ENCODE data around the gene GALNT9.
"Not testable (repeated sequence)": the region's sequence is repeated elsewhere in the genome, so short reads cannot be mapped to it uniquely, and the experiment has no call there.

The GALNT9 gene

DNA sequence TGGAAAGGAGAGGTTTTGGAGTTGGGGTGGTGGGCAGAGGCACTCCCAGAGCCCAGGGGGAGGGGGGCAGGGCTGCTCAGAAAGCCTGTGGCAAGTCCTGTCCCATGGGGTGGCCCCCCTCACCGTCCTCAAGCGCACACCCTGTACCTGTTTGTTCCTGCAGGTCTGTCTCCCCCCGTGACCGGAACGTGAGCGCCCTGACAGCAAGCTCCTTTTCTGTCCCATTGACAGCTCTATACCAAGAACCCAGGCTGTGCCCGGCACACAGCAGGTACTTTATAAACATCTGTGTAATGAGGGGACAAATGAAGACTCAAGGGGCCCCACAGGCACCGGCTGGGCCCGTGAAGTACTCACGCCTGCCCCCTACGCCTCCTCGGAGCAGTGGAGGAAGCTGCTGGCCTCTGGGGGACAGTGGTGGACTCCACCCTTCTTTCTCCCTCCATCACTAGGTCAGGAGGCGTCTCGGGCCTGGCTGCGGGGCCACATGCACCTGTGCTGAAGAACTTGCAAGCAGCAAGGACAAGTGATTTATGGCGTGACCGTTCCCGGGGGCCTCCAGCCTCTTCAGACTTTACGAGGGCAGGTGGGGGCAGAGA, 65.8 kb downstream of the GALNT9 start:
- no peak for DNase-seq

DNA sequence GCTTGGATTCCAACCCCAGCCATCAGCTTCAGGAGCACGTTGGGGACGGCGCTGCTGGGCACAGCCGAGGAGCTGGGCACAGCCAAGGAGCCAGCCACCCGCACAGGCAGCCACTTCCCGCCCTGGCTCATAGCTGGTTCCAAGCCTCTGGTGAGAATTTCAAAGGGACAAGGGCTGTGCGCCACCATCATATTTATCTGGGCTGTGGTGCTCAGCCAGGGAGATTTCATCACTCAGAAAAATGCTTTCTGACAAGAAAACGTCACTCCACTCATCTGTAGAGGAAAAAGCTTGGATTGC, 66.4 kb downstream of the GALNT9 start:
- no peak for DNase-seq

GRCh38 chr12:132262256-132263060, 66.9 kb downstream of the GALNT9 start:
- DNase-seq, result no peak

DNA sequence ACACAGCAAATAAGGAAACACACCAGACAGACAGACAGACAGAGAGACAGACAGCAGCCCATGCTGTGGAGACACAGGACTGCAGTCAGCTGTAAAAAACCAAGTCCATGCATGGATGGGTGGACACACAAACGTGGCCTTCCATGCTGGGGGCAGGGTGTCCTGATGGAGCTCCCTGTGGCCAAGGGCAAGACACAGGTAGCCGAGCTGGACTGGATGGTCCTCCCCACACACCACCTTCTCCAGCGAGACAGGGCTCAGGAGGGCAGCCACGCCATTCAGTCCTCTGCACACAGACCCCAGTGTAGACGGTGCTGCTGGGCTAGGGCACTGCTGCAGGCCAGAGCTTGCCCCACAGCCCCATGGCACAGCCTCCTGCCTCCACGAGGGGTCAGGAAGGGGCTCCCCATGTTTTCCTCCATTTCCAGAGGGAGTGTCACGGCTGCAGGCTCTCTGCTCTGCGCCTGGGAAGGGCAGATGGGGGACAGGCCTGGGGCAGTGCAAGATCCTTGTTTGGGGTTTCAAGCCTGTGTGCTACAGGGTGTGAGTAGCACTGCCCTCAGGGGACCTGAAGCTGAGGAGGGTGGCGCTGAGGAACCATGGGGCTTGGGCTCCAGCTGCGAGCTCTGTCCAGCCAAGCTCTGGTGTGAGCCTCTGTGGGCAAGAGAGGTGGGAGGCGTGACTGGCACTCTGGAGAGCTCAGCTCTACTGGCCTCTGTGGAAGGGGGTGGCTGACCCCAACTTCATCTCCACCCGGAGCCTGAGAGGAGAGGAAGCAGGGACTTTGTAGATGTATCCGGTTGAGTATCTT, 67.9 kb downstream of the GALNT9 start:
- no peak for DNase-seq

DNA sequence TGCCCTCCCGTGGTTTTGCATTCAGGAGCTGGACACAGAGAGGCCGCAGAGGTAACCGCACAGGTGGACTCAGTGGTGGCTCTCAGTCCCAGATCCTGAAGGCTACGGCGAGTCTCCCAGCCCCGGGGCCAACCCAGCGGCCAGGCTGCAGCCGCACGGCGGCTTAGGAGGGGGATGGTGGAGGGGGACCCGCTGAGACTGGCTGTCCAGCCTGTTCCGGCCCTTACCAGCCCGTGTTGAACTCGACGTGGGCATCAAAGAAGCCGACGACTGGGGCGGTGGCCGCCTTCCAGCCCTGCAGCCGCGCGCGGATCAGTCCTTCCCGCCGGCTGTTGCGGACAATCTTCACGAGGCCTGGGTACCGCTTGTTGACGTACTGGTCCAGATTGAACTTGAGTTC, 68.7 kb downstream of the GALNT9 start:
- DNase-seq, result no peak

GRCh38 chr12:132259872-132260695, 69.3 kb downstream of the GALNT9 start:
- no peak for DNase-seq

DNA sequence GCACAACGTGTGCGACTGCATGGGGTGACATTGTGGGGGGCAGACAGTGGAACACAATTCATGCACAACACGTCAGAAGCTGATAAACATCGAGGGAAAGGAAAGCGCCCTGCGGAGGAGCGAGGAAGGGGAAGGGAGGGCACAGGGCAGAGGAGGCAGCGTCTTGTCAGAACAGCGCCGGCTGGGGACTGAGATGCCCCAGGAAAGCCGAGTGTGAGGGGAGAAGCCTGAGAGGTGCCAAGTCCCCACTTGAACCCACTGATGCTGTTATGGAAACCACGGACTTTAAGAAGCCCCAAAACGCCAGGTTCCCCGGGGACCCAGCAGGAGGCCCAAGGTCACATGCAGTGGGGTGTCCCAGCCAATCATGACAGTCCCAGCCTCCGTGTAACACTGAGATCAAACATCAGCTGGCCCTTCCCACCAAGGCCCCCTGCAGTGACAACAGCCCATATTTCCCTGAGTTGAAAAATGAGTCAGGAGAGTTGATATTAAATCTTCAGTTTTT, 70.0 kb downstream of the GALNT9 start:
- DNase-seq, result no peak

GRCh38 chr12:132258543-132258942, 70.8 kb downstream of the GALNT9 start:
- DNase-seq, result no peak

- no peak for DNase-seq
Measured at GRCh38 chr12:132257955-132258490, 71.4 kb downstream of the GALNT9 start.

GRCh38 chr12:132257206-132257954, 72.0 kb downstream of the GALNT9 start:
- no peak for DNase-seq

DNA sequence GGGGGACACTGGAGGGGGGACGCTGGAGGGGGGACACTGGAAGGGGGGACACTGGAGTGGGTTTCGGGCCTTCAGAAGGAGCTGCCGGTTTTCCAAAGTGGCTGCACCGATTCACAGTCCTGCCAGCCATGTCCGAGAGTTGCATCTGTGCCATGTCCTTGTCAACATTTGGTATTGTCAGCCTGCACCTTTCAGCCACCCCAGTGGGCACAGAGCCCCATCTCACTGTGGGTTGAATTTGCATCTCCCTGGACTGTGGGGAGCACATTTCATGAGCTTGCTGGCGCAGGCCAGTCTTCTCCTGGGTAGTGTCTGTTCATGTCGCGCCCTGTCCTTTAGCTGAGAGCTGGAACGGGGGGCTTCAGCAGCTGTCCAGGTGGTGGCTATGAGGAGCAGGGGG, 72.7 kb downstream of the GALNT9 start:
- no peak for DNase-seq

GRCh38 chr12:132255642-132256041, 73.7 kb downstream of the GALNT9 start:
- DNase-seq, result no peak

DNA sequence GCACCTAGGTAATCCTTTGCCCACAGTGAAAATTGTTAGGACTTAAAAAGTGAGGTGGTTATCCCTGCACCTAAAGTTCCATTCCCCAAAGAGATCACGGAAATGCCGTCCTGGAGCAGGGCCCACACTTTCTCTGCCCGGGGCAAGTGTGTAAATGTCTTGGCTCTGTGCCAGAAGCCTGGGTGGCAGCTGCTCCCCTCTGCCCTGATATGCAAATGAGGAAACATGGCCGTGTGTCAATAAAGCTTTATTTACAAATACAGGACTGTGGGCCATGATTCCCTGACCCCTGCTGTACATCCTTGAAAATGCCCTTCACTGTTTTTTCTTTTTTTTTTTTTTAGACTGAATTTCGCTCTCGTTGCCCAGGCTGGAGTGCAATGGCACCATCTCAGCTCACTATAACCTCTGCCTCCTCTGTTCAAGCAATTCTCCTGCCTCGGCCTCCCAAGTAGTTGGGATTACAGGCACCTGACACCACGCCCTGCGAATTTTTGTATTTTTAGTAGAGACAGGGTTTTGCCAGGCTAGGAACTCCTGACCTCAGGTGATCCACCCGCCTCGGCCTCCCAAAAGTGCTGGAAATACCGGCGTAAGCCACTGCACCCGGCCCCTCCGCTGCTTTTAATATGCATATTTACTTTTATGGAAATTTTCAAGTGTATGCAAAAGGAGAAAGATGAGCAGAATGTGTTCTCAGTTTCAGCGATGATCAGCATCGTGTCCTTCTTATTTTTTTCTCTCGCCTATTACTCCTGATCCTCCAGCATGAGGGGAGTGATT, 75.5 kb downstream of the GALNT9 start:
- DNase-seq, result no peak

DNA sequence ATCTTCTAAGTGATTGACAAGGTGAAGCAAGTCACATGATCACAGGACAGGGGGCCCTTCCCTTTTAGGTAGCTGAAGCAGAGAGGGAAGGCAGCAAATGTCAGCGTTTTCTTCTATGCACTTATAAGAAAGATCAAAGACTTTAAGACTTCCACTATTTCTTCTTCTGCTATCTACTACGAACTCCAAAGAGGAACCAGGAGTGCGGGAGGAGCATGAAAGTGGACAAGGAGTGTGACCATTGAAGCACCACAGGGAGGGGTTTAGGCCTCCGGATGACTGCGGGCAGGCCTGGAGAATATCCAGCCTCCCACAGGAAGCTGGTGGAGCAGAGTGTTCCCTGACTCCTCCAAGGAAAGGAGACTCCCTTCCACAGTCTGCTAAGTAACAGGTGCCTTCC, 76.4 kb downstream of the GALNT9 start:
- not testable (repeated sequence) for DNase-seq

DNA sequence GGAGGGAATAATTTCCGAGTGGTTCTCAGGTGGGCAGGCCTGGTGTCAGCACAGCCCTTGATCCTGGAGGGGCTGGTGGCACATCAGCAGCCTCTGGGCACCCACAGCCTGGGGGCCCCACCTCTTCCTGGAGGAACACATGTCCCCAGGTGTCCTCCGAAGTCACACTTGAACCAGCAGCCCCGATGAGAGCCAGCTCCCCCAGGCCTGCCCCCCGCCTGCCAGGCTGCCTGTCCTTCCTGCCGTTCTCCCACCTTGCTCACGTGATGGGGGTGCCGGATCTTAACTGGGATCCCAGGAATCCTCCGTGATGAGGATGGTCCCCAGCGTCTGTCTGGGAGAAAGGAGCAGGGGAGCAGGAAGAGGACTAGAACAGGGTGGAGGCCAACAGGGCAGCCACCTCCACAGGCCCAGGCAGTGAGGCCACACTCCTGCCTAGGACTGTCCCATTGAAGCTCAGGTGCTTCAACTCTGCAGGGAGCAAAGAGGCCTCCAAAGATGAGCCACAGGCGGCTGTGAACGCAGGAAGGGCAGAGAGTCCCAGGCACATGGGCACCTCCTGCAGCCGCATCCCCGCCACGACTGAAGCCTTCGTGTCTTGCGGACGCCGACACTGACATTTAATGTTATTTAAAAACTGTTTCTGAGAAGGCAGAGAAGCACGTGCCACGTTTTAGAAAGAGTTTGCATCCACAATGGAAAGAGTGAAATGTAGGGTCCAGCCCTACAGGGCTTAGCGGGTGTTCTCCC, 77.5 kb downstream of the GALNT9 start:
- no peak for DNase-seq

DNA sequence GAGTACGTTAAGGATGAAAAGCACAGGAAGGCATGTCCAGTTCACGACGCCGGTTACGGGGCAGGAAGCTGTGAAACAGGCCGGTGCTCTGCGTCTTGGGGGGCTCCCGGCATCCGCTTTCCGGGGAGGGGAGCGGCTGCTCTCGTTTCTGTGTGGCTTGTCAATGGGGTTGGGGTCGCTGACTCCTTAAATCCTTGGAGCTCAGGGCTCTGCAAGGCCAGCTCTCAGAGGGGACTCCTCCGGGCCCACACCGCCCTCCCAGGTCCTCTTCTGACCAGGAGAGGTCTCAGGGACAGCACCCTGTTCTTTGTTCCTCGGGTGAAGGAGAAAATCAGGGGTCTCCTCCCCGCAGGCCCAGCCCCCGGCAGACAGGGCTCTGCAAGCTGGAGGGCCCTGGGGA, 78.1 kb downstream of the GALNT9 start:
- no peak for DNase-seq

- DNase-seq, result no peak
Measured at GRCh38 chr12:132250707-132251106, 78.7 kb downstream of the GALNT9 start.

DNA sequence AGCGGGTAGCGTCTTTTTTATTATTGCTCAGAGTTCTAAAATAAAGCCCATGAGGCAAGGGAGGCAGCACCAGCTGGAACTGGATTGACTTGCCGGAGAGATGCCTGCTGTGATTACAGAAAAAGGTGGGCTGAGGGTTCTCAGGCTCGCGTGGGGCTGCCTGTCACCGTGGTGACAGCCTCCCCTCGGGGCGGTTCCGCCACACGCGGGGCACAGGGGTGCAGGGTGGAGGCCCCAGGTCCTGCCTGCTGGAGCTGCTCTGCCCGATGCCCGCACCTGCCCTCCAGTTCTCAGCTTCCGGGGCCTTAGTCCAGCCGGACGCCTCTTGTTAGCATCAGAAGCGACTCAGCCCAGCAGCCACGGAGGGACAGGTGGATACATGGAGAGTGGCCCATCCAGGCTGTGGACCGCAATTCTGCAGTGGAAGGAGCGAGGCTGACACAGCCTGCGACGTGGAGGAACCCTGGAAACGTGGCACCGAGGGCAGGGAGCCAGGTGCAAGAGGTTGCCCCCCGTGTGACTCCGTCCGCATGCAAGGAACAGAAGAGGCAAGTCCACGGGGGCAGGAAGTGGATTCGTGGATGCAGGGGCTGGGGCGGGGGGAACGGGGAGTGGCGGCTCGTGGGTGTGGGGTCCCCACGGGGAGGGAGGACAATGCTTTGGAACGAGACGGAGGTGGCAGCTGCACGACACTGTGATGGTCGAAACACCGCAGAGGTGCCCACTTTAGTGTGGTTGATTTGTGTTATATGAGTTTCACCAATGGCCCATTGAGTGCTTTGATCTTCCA, 79.5 kb downstream of the GALNT9 start:
- no peak for DNase-seq

DNA sequence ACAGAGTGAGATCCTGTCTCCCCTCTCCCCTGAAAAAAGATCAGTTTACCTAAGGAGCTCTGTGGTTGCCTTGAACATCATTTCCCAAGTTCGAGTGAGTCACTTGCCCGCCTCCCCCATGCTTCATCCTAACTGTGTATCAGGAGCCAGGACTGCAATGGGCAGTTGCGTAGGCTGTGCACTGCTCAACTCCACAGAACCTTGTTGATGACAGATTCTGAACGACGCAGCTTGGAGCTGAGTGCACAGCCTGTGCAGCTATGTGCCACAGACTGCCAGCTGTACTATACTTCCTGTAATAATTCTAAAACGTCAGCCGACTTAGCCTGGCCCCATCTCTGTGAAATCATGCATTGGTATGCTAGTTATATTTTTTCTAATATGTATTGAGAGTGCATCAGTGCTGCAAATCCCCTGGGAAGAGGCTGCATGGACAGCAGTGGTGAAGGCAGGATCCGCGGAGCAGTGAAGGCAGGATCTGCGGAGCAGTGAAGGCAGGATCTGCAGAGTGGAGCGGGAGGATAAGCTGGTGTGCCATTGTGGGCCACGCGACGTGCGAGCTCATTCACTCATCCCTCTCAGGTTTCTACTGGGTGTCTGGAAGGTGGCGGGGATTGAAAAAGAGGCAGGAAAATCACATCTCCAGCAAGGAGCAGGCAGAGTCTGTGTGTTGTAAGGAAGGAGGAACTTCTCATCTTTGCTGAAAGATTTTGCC, 80.8 kb downstream of the GALNT9 start:
- DNase-seq, result no peak
